H9 (cell line): ENCODE results near the gene MYO18B. TPM values are rescaled to one million over a fixed set of nuclear protein-coding genes. Genes with fewer than 3 reads are reported as not detected.

Source experiments
- DNase-seq: peaks from one replicate; pipeline ENCODE4 v3.0.0-alpha.2; 2017
- H2AFZ ChIP-seq: one replicate; pipeline ENCODE4 v1.6.1; 2013; ENCODE audit warnings: mild to moderate bottlenecking, low read length, control low read depth, moderate library complexity
- H2AK5ac ChIP-seq: 2 replicates; pipeline ENCODE4 v1.6.1; 2013; ENCODE audit warnings: low read length, control low read depth, mixed read lengths; ENCODE audit not compliant: insufficient read length
- H2BK120ac ChIP-seq: one replicate; pipeline ENCODE4 v1.6.1; 2013; ENCODE audit warnings: low read depth, mild to moderate bottlenecking, low read length, control low read depth, inconsistent platforms; ENCODE audit not compliant: poor library complexity, severe bottlenecking
- H2BK12ac ChIP-seq: 2 replicates; pipeline ENCODE4 v1.6.1; 2013; ENCODE audit warnings: low read length, control low read depth, mixed read lengths, low read depth; ENCODE audit not compliant: insufficient read length
- H2BK15ac ChIP-seq: 2 replicates; pipeline ENCODE4 v1.6.1; 2013; ENCODE audit warnings: low read depth, low read length, control low read depth
- H2BK20ac ChIP-seq: one replicate; pipeline ENCODE4 v1.6.1; 2013; ENCODE audit warnings: low read depth, mild to moderate bottlenecking, low read length, control low read depth, inconsistent platforms; ENCODE audit not compliant: poor library complexity, severe bottlenecking
- H2BK5ac ChIP-seq: 2 replicates; pipeline ENCODE4 v1.6.1; 2013; ENCODE audit warnings: low read length, control low read depth, mixed read lengths; ENCODE audit not compliant: insufficient read length
- H3K14ac ChIP-seq: 2 replicates; pipeline ENCODE4 v1.6.1; 2013; ENCODE audit warnings: low read length, control low read depth; ENCODE audit not compliant: insufficient read depth
- H3K18ac ChIP-seq: 2 replicates; pipeline ENCODE4 v1.6.1; 2013; ENCODE audit warnings: low read depth, mild to moderate bottlenecking, mixed read lengths, low read length, control low read depth; ENCODE audit not compliant: insufficient read length
- H3K23ac ChIP-seq: 2 replicates; pipeline ENCODE4 v1.6.1; 2013; ENCODE audit warnings: low read length, control low read depth, mixed read lengths, low read depth; ENCODE audit not compliant: insufficient read length
- H3K23me2 ChIP-seq: 2 replicates; pipeline ENCODE4 v1.6.1; 2013; ENCODE audit warnings: low read depth, mild to moderate bottlenecking, mixed read lengths, low read length, control low read depth; ENCODE audit not compliant: insufficient read length, poor library complexity, severe bottlenecking
- H3K27ac ChIP-seq: 2 replicates; pipeline ENCODE4 v1.5.1; 2013; ENCODE audit warnings: low read length, control low read depth, mixed read lengths, low read depth; ENCODE audit not compliant: insufficient read length
- H3K27me3 ChIP-seq: 2 replicates; pipeline ENCODE4 v1.6.1; 2013; ENCODE audit warnings: low read length, control low read depth, inconsistent platforms; ENCODE audit not compliant: insufficient read depth
- H3K4ac ChIP-seq: 2 replicates; pipeline ENCODE4 v1.6.1; 2013; ENCODE audit warnings: low read depth, mild to moderate bottlenecking, control low read depth, inconsistent platforms, low read length, moderate library complexity
- H3K4me1 ChIP-seq: 2 replicates; pipeline ENCODE4 v1.6.1; 2013; ENCODE audit warnings: low read length, control low read depth, inconsistent platforms; ENCODE audit not compliant: insufficient read depth
- H3K4me2 ChIP-seq: 2 replicates; pipeline ENCODE4 v1.6.1; 2013; ENCODE audit warnings: low read length, control low read depth, mixed read lengths; ENCODE audit not compliant: insufficient read length, insufficient read depth
- H3K56ac ChIP-seq: 2 replicates; pipeline ENCODE4 v1.6.1; 2013; ENCODE audit warnings: low read depth, mild to moderate bottlenecking, mixed read lengths, low read length, control low read depth; ENCODE audit not compliant: insufficient read length
- H3K79me1 ChIP-seq: 2 replicates; pipeline ENCODE4 v1.6.1; 2013; ENCODE audit warnings: low read depth, mild to moderate bottlenecking, moderate library complexity, low read length, control low read depth, inconsistent platforms; ENCODE audit not compliant: insufficient read depth, poor library complexity, severe bottlenecking
- H3K79me2 ChIP-seq: 2 replicates; pipeline ENCODE4 v1.6.1; 2013; ENCODE audit warnings: low read length, control low read depth, inconsistent platforms; ENCODE audit not compliant: insufficient read depth
- H3K9ac ChIP-seq: 2 replicates; pipeline ENCODE4 v1.6.1; 2013; ENCODE audit warnings: low read length, control low read depth, mixed read lengths; ENCODE audit not compliant: insufficient read length; ENCODE audit errors: extremely low read depth
- H3K9me3 ChIP-seq: one replicate; pipeline ENCODE4 v1.6.1; 2013; ENCODE audit warnings: low read depth, low read length, inconsistent platforms; ENCODE audit not compliant: control insufficient read depth
- H3T11ph ChIP-seq: one replicate; pipeline ENCODE4 v1.6.1; 2013; ENCODE audit warnings: mild to moderate bottlenecking, low read length, control low read depth, inconsistent platforms
- H4K20me1 ChIP-seq: one replicate; pipeline ENCODE4 v1.6.1; 2013; ENCODE audit not compliant: control insufficient read depth, insufficient read length, insufficient read depth
- H4K5ac ChIP-seq: 2 replicates; pipeline ENCODE4 v1.6.1; 2013; ENCODE audit warnings: low read depth, mild to moderate bottlenecking, mixed read lengths, low read length, control low read depth; ENCODE audit not compliant: insufficient read length
- H4K8ac ChIP-seq: replicated peaks from 2 replicates; pipeline ENCODE4 v1.6.1; 2013; ENCODE audit warnings: low read length, control low read depth, mixed read lengths, low read depth; ENCODE audit not compliant: insufficient read length
- H4K91ac ChIP-seq: 2 replicates; pipeline ENCODE4 v1.6.1; 2013; ENCODE audit warnings: low read depth, mild to moderate bottlenecking, moderate library complexity, mixed read lengths, low read length, control low read depth; ENCODE audit not compliant: insufficient read length
- H3K27ac Mint-ChIP-seq, 3 experiments: 2 replicates in 2 of 3; 3 replicates in 1 of 3; pipeline ENCODE4 v1.8.0; 2020 to 2021; ENCODE audit warnings: mixed read lengths in 3 of 3, mild to moderate bottlenecking in 1 of 3, moderate library complexity in 1 of 3
- H3K27me3 Mint-ChIP-seq: 2 replicates; pipeline ENCODE4 v1.8.0; 2021; ENCODE audit warnings: low read depth, mild to moderate bottlenecking, moderate library complexity, mixed read lengths
- H3K36me3 Mint-ChIP-seq, 3 experiments: 2 replicates in 2 of 3; 3 replicates in 1 of 3; pipeline ENCODE4 v1.8.0; 2020 to 2021; ENCODE audit warnings: low read depth in 3 of 3, mixed read lengths in 3 of 3; ENCODE audit not compliant: insufficient read depth in 1 of 3
- H3K4me1 Mint-ChIP-seq, 2 experiments: 2 replicates each; pipeline ENCODE4 v1.8.0; 2020; ENCODE audit warnings: mixed read lengths in 2 of 2
- H3K4me3 Mint-ChIP-seq, 2 experiments: 2 replicates in 1 of 2; 3 replicates in 1 of 2; pipeline ENCODE4 v1.8.0; 2020 to 2021; ENCODE audit warnings: mild to moderate bottlenecking in 2 of 2, mixed read lengths in 2 of 2, moderate library complexity in 1 of 2
- H3K9me3 Mint-ChIP-seq, 2 experiments: 2 replicates in 1 of 2; 3 replicates in 1 of 2; pipeline ENCODE4 v1.8.0; 2020; ENCODE audit warnings: mild to moderate bottlenecking in 2 of 2, mixed read lengths in 2 of 2, moderate library complexity in 1 of 2
- WGBS: extraction: QIAGEN DNeasy Blood & Tissue Kit; methylation state at CpG from one replicate; pipeline ENCODE4 v1.1.7; 2013; ENCODE audit warnings: missing lambda C conversion rate, low lambda C conversion rate, mixed read lengths; ENCODE audit not compliant: insufficient read length; ENCODE audit errors: extremely low coverage; 5-methylcytosine and 5-hydroxymethylcytosine counted together
- total RNA-seq: library from RNA; stranded (reverse); gene quantifications from 2 replicates; pipeline ENCODE4 v1.2.1, GENCODE V29; 2021
- TF ChIP-seq, protein P1 (sequence below): fragments of 200-600 bp; sonication (generic); conservative IDR thresholded peaks from 3 replicates; pipeline ENCODE4 v1.8.0; 2021; ENCODE audit warnings: antibody characterized with exemption, mild to moderate bottlenecking

MYO18B gene
- total RNA-seq, 1 experiment from 2014 or later = 0.46 TPM

DNA sequence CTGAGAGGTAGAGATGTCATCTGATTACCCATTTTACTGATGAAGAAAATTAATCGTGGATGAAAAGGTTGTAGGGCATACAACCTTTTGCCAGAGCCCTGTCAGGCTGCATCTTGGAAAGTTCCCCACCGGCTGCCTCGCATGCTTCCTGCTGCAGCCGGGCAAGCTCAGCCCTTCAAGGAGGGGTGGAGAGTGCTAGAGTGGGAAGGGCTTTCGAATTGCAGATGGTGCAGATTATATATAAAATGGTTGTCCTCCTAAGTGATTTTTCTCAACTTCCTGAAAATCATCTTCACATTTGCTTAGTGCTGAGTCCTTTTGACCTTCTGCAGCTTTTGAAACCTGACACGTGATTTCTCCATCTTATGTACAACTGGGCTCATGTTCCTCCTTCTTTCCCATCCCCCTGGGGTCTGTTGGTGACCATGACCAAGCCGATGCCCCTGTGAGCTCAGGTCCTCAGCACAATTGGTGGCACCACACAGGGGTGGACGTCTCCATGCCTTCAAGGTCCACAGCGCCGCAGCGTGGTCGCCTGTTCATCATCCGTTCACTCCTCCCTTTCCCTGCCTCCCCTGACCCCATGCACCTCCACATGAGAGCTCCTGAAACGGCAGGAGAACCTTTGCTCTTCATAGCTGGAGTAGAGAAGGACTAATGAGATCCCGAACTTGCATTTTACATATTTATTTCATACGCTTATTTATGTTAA lies 47.6 kb upstream of the MYO18B start:
- Histone ChIP-seq H3K79me2 (no peaks in the 10 kb centered on the region), H3K27ac (no peak overlapping the region), H2BK15ac (no peak overlapping the region), H2AK5ac (no peak overlapping the region), H2BK20ac (no peak overlapping the region), H2AFZ (no peak overlapping the region), H3T11ph (no peak overlapping the region), H2BK5ac (no peak overlapping the region), H4K20me1 (no peaks in the 10 kb centered on the region), H3K9me3 (no peaks in the 10 kb centered on the region), H4K8ac (no peak overlapping the region), H3K56ac (no peak overlapping the region), H2BK120ac (no peak overlapping the region), H3K4me1 (peaks cover 2% of the 10 kb centered on the region; the same call in 1 of the 2 replicates), H3K14ac (no peak overlapping the region), H3K23me2 (no peaks in the 10 kb centered on the region), H4K91ac (no peak overlapping the region), H3K27me3 (no peaks in the 10 kb centered on the region), H3K23ac (no peak overlapping the region), H3K4me2 (no peak overlapping the region), H3K4ac (no peak overlapping the region), H3K9ac (no peak overlapping the region), H2BK12ac (no peak overlapping the region), H3K18ac (no peak overlapping the region), H4K5ac (no peak overlapping the region), H3K79me1 (no peaks in the 10 kb centered on the region)
- H3K27me3 Mint-ChIP-seq = no peaks in the 10 kb centered on the region
- TF ChIP-seq, protein P1, sequence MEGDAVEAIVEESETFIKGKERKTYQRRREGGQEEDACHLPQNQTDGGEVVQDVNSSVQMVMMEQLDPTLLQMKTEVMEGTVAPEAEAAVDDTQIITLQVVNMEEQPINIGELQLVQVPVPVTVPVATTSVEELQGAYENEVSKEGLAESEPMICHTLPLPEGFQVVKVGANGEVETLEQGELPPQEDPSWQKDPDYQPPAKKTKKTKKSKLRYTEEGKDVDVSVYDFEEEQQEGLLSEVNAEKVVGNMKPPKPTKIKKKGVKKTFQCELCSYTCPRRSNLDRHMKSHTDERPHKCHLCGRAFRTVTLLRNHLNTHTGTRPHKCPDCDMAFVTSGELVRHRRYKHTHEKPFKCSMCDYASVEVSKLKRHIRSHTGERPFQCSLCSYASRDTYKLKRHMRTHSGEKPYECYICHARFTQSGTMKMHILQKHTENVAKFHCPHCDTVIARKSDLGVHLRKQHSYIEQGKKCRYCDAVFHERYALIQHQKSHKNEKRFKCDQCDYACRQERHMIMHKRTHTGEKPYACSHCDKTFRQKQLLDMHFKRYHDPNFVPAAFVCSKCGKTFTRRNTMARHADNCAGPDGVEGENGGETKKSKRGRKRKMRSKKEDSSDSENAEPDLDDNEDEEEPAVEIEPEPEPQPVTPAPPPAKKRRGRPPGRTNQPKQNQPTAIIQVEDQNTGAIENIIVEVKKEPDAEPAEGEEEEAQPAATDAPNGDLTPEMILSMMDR = no peak
- WGBS = no CpG with 5 or more reads among the region's 16 CpGs
- H3K9me3 Mint-ChIP-seq = no peaks in the 10 kb centered on the region
- peaks cover 4 to 6% of the 10 kb centered on the region in 2 experiments; a peak in 3 of 4 replicates for H3K4me1 Mint-ChIP-seq
- peak overlapping the region; percentile 8 to 68 (median 9); a peak in 5 of 7 replicates for H3K27ac Mint-ChIP-seq
- H3K4me3 Mint-ChIP-seq = no peak overlapping the region
- peaks cover 2 to 25% (median 16%) of the 10 kb centered on the region in 3 experiments; a peak in 6 of 7 replicates for H3K36me3 Mint-ChIP-seq
- DNase-seq = no peak
